GM19455 (cell line): ENCODE measurements around the gene GTF3C5.
"Not testable (repeated sequence)": the region's sequence is repeated elsewhere in the genome, so short reads cannot be mapped to it uniquely, and the experiment has no call there.

Source experiments
- ATAC-seq: cut with Tn5 transposase; IDR thresholded peaks from one replicate; pipeline ENCODE4 v1.9.1; 2021; ENCODE audit not compliant: unreplicated experiment

Gene GTF3C5

GRCh38 chr9:133054194-133054890, 23.5 kb downstream of the GTF3C5 start:
- no peak for ATAC-seq

DNA sequence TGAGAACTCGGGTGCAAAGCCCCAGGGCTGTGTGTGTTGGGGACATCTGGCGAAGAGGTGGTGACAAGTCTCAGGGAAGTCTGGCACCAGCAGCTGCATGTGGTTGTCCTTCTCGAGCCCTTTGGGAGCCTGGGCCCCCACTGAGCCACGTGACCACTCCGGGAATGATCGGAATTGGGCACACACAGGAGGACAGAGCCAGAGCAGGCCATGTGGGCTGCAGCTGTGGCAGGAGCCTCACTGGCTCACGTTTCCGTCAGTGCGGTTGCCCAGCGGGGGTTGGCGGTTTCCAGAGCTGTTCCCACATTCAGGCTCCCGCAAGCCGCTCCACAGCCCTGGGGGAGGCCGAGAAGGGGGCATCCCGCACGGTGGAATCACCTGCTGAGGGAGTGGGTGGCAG, 24.2 kb downstream of the GTF3C5 start:
- ATAC-seq = no peak

DNA sequence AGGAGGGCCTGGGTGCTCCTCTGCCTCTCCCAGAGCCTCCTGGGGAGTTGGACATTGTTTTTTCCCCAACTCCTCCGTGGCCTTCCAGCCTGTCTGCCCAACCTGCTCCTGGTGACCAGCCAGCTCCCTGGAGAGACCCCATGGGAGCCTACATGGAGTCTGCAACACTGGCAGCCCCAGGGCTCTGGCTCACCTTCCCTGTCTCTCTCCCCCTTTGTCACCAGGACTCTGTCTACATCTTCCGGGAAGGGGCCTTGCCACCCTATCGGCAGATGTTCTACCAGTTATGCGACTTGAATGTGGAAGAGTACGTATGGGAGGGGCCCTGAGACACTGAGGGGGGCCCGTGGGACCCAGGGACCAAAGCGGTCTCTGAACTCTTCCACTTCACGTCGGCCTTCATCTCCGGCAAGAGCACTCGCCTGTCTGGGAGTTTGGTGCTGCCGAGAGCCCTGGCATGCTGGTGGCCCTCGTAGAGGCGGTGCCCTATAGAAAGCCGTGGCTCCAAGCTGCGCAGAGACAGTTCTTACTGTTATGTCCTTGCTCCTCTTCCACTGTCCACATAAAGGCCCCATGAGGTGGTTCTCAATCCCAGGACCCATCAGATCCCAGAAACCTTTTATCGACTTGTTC, 25.1 kb downstream of the GTF3C5 start:
- no peak for ATAC-seq

DNA sequence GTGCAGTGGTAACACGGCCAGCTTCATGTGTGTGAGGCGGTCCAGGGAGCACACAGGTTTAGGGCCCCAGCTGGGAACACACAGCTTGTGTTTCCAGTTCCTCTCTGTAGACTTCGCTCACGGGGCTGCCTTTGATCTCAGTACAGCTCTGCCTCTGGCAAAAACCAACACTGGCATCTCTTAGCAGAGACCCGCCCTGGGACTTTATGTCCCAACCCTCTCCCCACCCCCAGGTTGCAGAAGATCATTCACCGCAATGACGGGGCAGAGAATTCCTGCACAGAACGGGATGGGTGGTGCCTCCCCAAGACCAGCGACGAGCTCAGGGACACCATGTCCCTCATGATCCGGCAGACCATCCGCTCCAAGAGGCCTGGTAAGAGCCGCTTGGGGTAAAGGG, 25.7 kb downstream of the GTF3C5 start:
- ATAC-seq = no peak

DNA sequence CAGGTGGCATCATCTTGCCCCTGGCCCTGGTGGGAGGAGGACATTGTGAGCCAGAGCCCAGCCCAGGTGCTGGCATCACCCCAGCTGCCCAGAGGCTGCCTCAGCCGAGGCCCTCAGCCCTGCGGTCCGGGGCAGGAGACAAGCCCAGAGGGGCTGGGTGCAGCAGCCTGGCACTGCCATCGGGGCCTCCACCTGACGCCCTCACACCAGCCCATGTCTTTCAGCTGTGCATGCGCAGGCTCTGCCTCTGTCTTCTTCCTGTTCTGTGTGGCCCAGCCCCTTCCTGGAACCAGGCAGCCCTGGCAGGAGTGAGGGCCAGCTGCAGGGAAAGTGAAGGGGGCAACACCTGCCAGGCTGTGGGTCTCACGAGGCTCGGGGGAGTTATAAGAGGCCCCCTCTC, 26.2 kb downstream of the GTF3C5 start:
- no peak for ATAC-seq

- no peak for ATAC-seq
Measured at GRCh38 chr9:133057553-133057952, 26.8 kb downstream of the GTF3C5 start.

DNA sequence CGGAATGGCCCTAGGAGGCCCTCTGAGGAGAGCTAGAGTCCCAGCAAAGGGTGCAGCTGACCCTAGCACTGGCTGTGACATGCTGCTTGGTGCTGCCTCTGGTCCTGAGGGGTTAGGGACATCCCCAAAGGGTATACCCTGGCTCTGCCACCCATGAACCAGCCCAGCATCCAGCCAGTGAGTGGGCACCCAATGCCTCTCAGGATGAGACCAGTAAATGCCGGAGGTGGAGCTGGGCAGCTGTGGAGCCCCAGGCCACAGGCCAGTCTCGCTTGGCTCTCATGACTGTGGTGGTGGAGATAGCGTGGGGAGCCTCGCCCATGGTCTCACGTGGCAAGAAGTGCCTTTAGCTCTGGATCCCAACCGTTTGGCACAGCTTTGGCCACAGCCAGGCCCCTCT, 27.3 kb downstream of the GTF3C5 start:
- ATAC-seq = no peak

DNA sequence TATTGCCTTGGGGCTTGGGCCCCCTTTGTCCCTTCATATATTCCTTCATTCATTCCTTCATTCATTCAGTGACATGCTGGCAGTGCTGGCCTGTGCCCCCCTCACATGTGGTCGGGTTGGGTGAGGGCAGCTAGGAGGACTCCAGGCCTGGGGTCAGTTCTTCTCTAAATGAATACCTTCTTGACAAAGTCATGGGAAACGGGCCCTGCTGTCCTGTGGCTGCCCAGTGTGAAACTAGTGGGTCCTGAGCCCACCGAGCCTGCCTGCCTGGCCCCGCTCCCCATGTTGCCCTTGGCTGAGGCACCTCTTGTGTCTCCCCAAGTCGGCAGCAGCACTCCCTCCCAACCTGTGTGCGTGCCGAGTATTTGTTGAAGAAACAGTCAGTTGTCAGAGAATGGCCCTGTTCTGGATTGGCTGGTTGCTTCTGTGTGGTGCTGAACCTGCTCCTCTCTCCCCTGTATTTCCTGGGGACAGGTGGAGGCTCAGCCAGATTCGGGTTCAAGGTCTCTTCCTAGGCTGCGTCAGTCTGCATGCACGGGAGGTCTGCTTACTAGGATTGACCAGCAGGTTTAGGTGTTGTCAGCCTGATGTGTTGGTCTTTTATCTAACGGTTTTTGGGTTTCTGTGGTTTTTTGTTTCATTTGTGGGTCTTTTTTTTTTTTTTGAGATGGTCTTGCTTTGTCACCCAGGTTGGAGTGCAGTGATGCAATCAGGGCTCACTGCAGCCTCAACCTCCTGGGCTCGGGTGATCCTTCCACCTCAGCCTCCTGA, 27.9 kb downstream of the GTF3C5 start:
- ATAC-seq = no peak

DNA sequence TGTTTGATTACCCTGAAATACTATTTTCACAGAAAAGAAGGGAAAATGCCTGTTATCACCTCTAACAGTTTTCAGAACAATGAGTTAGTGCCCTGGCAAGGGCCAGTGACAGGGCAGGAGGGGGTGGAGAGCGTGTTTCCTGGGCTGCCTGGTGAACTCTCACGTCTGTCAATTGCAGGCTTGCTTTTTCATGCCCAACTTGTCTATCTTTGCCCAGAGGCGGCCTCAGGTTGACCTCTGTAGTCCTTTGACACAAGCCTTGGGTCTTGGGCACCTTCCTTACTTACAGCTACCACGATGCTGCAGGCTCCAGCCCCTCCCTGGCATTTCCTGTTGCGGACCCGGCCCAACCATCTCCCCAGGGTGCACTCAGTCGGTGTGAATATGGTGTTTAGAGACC, 28.8 kb downstream of the GTF3C5 start:
- no peak for ATAC-seq

GRCh38 chr9:133060417-133060841, 29.6 kb downstream of the GTF3C5 start:
- ATAC-seq = no peak

GRCh38 chr9:133061019-133061763, 30.4 kb downstream of the GTF3C5 start:
- not testable (repeated sequence) for ATAC-seq

- ATAC-seq = not testable (repeated sequence)
Measured at GRCh38 chr9:133061764-133062145, 31.0 kb downstream of the GTF3C5 start, which contains the start of gene CEL. Gene CEL (plus strand): TSS chr9:133061981. CDS start chr9:133062003, 22 bp downstream.

- not testable (repeated sequence) for ATAC-seq
Measured at GRCh38 chr9:133062569-133062968, 31.8 kb downstream of the GTF3C5 start.

- no peak for ATAC-seq
Measured at GRCh38 chr9:133063159-133063499, 32.3 kb downstream of the GTF3C5 start.

DNA sequence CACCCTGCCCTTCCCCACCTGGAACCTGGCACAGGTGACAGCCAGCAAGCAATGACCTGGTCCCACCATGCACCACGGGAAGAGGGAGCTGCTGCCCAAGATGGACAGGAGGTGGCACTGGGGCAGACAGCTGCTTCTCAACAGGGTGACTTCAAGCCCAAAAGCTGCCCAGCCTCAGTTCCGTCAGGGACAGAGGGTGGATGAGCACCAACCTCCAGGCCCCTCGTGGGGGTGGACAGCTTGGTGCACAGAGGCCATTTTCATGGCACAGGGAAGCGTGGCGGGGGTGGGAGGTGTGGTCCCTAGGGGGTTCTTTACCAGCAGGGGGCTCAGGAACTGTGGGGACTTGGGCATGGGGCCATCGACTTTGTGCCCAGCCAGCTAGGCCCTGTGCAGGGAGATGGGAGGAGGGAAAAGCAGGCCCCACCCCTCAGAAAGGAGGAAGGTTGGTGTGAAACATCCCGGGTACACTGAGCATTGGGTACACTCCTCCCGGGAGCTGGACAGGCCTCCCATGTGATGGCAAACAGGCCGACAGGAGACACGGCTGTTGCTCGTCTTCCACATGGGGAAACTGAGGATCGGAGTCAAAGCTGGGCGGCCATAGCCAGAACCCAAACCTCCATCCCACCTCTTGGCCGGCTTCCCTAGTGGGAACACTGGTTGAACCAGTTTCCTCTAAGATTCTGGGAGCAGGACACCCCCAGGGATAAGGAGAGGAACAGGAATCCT, 32.9 kb downstream of the GTF3C5 start:
- no peak for ATAC-seq

DNA sequence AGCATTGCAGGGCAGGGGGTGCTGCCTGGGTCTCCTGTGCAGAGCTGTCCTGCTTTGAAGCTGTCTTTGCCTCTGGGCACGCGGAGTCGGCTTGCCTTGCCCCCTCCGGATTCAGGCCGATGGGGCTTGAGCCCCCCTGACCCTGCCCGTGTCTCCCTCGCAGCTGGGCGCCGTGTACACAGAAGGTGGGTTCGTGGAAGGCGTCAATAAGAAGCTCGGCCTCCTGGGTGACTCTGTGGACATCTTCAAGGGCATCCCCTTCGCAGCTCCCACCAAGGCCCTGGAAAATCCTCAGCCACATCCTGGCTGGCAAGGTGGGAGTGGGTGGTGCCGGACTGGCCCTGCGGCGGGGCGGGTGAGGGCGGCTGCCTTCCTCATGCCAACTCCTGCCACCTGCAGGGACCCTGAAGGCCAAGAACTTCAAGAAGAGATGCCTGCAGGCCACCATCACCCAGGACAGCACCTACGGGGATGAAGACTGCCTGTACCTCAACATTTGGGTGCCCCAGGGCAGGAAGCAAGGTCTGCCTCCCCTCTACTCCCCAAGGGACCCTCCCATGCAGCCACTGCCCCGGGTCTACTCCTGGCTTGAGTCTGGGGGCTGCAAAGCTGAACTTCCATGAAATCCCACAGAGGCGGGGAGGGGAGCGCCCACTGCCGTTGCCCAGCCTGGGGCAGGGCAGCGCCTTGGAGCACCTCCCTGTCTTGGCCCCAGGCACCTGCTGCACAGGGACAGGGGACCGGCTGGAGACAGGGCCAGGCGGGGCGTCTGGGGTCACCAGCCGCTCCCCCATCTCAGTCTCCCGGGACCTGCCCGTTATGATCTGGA, 33.7 kb downstream of the GTF3C5 start:
- ATAC-seq = no peak

DNA sequence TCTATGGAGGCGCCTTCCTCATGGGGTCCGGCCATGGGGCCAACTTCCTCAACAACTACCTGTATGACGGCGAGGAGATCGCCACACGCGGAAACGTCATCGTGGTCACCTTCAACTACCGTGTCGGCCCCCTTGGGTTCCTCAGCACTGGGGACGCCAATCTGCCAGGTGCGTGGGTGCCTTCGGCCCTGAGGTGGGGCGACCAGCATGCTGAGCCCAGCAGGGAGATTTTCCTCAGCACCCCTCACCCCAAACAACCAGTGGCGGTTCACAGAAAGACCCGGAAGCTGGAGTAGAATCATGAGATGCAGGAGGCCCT, 34.2 kb downstream of the GTF3C5 start:
- no peak for ATAC-seq

DNA sequence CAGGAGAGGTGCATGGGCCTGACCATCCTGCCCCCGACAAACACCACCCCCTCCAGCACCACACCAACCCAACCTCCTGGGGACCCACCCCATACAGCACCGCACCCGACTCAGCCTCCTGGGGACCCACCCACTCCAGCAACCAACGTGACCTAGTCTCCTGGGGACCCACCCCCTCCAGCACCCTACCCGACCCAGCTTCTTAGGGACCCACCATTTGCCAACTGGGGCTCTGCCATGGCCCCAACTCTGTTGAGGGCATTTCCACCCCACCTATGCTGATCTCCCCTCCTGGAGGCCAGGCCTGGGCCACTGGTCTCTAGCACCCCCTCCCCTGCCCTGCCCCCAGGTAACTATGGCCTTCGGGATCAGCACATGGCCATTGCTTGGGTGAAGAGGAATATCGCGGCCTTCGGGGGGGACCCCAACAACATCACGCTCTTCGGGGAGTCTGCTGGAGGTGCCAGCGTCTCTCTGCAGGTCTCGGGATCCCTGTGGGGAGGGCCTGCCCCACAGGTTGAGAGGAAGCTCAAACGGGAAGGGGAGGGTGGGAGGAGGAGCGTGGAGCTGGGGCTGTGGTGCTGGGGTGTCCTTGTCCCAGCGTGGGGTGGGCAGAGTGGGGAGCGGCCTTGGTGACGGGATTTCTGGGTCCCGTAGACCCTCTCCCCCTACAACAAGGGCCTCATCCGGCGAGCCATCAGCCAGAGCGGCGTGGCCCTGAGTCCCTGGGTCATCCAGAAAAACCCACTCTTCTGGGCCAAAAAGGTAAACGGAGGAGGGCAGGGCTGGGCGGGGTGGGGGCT, 35.6 kb downstream of the GTF3C5 start:
- no peak for ATAC-seq

- no peak for ATAC-seq
Measured at GRCh38 chr9:133067006-133067405, 36.2 kb downstream of the GTF3C5 start.
